Measurements from ENCODE around the gene FGF18.
"Not testable (repeated sequence)": the region's sequence is repeated elsewhere in the genome, so short reads cannot be mapped to it uniquely, and the experiment has no call there.

The FGF18 gene

GRCh38 chr5:171390883-171391677 lies 28.4 kb upstream of the FGF18 start:
- ChIA-PET CTCF (no interaction called here), POLR2A (no interaction called here)
- no peak for TF ChIP-seq NFRKB (IDR thresholded peaks at IDR 0.05)
- TF ChIP-seq FOXA1 (IDR thresholded peaks at IDR 0.05): no peak
- no peak for TF ChIP-seq L3MBTL2 (conservative IDR thresholded peaks at IDR 0.05)
- DNase-seq (ENCODE audit: extremely low spot score): no peak

GRCh38 chr5:171391996-171392577 lies 27.4 kb upstream of the FGF18 start:
- TF ChIP-seq ARNT (IDR thresholded peaks at IDR 0.05): no peak
- TF ChIP-seq, protein P1, sequence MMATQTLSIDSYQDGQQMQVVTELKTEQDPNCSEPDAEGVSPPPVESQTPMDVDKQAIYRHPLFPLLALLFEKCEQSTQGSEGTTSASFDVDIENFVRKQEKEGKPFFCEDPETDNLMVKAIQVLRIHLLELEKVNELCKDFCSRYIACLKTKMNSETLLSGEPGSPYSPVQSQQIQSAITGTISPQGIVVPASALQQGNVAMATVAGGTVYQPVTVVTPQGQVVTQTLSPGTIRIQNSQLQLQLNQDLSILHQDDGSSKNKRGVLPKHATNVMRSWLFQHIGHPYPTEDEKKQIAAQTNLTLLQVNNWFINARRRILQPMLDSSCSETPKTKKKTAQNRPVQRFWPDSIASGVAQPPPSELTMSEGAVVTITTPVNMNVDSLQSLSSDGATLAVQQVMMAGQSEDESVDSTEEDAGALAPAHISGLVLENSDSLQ (IDR thresholded peaks at IDR 0.05): no peak
- TF ChIP-seq CTBP1 (IDR thresholded peaks at IDR 0.05; ENCODE audit: borderline replicate concordance): no peak
- TF ChIP-seq HDGF (IDR thresholded peaks at IDR 0.05; ENCODE audit: borderline replicate concordance): no peak
- TF ChIP-seq SUZ12 (IDR thresholded peaks at IDR 0.05): no peak
- TF ChIP-seq ELF4 (IDR thresholded peaks at IDR 0.05): no peak
- TF ChIP-seq BHLHE40 (IDR thresholded peaks at IDR 0.05; ENCODE audit: borderline replicate concordance): no peak
- TF ChIP-seq TARDBP (IDR thresholded peaks at IDR 0.05): no peak
- TF ChIP-seq SP1 (IDR thresholded peaks at IDR 0.05): no peak
- no peak for TF ChIP-seq FOXM1 (IDR thresholded peaks at IDR 0.05; ENCODE audit: borderline replicate concordance)
- no peak for TF ChIP-seq FOXA1 (IDR thresholded peaks at IDR 0.05)
- TF ChIP-seq LEF1 (IDR thresholded peaks at IDR 0.05; ENCODE audit: borderline replicate concordance): no peak
- no peak for TF ChIP-seq ZNF384 (IDR thresholded peaks at IDR 0.05)
- no peak for TF ChIP-seq FOXK2 (IDR thresholded peaks at IDR 0.05)
- no peak for TF ChIP-seq NFRKB (IDR thresholded peaks at IDR 0.05)
- TF ChIP-seq L3MBTL2 (conservative IDR thresholded peaks at IDR 0.05): no peak
- no peak for DNase-seq (ENCODE audit: extremely low spot score)
- CTCF ChIA-PET: no interaction called here
- POLR2A ChIA-PET: no interaction called here

GRCh38 chr5:171392585-171393159 lies 26.8 kb upstream of the FGF18 start:
- DNase-seq (ENCODE audit: extremely low spot score): no peak
- no peak for TF ChIP-seq LEF1 (IDR thresholded peaks at IDR 0.05; ENCODE audit: borderline replicate concordance)
- TF ChIP-seq, protein P1 (IDR thresholded peaks at IDR 0.05): no peak
- no peak for TF ChIP-seq FOXK2 (IDR thresholded peaks at IDR 0.05)
- no peak for TF ChIP-seq HDGF (IDR thresholded peaks at IDR 0.05; ENCODE audit: borderline replicate concordance)
- no peak for TF ChIP-seq L3MBTL2 (conservative IDR thresholded peaks at IDR 0.05)
- no peak for TF ChIP-seq TARDBP (IDR thresholded peaks at IDR 0.05)
- no peak for TF ChIP-seq SP1 (IDR thresholded peaks at IDR 0.05)
- no peak for TF ChIP-seq FOXM1 (IDR thresholded peaks at IDR 0.05; ENCODE audit: borderline replicate concordance)
- TF ChIP-seq BHLHE40 (IDR thresholded peaks at IDR 0.05; ENCODE audit: borderline replicate concordance): no peak
- no peak for TF ChIP-seq ZNF384 (IDR thresholded peaks at IDR 0.05)
- no peak for TF ChIP-seq CTBP1 (IDR thresholded peaks at IDR 0.05; ENCODE audit: borderline replicate concordance)
- TF ChIP-seq ELF4 (IDR thresholded peaks at IDR 0.05): no peak
- TF ChIP-seq FOXA1 (IDR thresholded peaks at IDR 0.05): no peak
- no peak for TF ChIP-seq SUZ12 (IDR thresholded peaks at IDR 0.05)
- CTCF ChIA-PET: no interaction called here
- POLR2A ChIA-PET: no interaction called here

DNA sequence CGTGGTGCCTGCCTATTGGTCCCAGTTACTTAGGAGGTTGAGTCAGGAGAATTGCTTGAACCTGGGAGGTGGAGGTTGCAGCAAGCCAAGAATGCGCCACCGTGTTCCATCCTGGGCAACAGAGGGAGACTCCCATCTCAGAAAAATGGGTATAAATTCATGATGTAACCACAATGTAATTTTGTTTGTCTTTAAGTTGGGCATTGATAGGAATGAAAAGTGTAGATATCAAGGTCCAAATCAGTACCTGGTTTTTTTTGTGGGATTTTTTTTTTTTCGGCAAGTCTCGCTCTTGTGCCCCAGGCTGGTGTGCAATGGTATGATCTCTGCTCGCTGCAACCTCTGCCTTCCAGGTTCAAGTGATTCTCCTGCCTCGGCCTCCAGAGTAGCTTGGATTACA lies 24.4 kb upstream of the FGF18 start:
- CTCF ChIA-PET: no interaction called here
- no peak for DNase-seq (ENCODE audit: extremely low spot score)
- TF ChIP-seq NFRKB (IDR thresholded peaks at IDR 0.05): no peak
- TF ChIP-seq ZNF384 (IDR thresholded peaks at IDR 0.05): no peak
- TF ChIP-seq ELF4 (IDR thresholded peaks at IDR 0.05): no peak
- no peak for TF ChIP-seq FOXM1 (IDR thresholded peaks at IDR 0.05; ENCODE audit: borderline replicate concordance)
- TF ChIP-seq FOXK2 (IDR thresholded peaks at IDR 0.05): no peak
- no peak for TF ChIP-seq SP1 (IDR thresholded peaks at IDR 0.05)
- no peak for TF ChIP-seq CTBP1 (IDR thresholded peaks at IDR 0.05; ENCODE audit: borderline replicate concordance)
- no peak for TF ChIP-seq L3MBTL2 (conservative IDR thresholded peaks at IDR 0.05)
- TF ChIP-seq FOXA1 (IDR thresholded peaks at IDR 0.05): no peak
- TF ChIP-seq SUZ12 (IDR thresholded peaks at IDR 0.05): no peak
- no peak for TF ChIP-seq ARNT (IDR thresholded peaks at IDR 0.05)
- POLR2A ChIA-PET: no interaction called here

- CTCF ChIA-PET; DNase-seq (ENCODE audit: extremely low spot score): not testable (repeated sequence)
These were observed 22.9 kb upstream of the FGF18 start for GRCh38 chr5:171396583-171396982.

GRCh38 chr5:171397190-171397589 lies 22.3 kb upstream of the FGF18 start:
- POLR2A ChIA-PET: no interaction called here
- no peak for DNase-seq (ENCODE audit: extremely low spot score)
- CTCF ChIA-PET: no interaction called here
- TF ChIP-seq ZNF384 (IDR thresholded peaks at IDR 0.05) (no peak), HDGF (IDR thresholded peaks at IDR 0.05; ENCODE audit: borderline replicate concordance) (no peak), ELF4 (IDR thresholded peaks at IDR 0.05) (no peak), FOXK2 (IDR thresholded peaks at IDR 0.05) (no peak; the same call in 1 of the 2 replicates)

More at GRCh38 chr5:171396583-171396982, 22.9 kb upstream of the FGF18 start:
- POLR2A ChIA-PET: interaction anchor here (1.2 kb wide), 1 partner anchor 10 kb away, joined by 3 read pairs; no protein-coding TSS in a partner anchor

DNA sequence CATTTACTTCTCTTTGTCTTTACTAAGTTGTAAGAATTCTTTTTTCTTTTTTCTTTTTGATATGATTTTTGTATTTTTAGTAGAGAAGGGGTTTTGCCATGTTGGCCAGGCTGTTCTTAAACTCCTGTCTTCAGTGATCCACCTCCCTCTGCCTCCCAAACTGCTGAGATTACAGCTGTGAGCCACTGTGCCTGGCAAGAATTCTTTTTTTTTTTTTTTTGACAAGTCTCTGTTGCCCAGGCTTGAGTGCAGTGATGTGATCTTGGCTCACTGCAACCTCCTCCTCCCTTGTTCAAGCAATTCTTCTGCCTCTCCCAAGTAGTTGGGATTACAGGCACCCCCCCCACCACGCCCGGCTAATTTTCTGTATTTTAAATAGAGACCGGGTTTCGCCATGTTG lies 21.8 kb upstream of the FGF18 start:
- CTCF ChIA-PET: no interaction called here
- TF ChIP-seq FOXA1 (IDR thresholded peaks at IDR 0.05) (no peak), L3MBTL2 (conservative IDR thresholded peaks at IDR 0.05) (no peak), ARNT (IDR thresholded peaks at IDR 0.05) (no peak), NFRKB (IDR thresholded peaks at IDR 0.05) (no peak), FOXM1 (IDR thresholded peaks at IDR 0.05; ENCODE audit: borderline replicate concordance) (no peak), BHLHE40 (IDR thresholded peaks at IDR 0.05; ENCODE audit: borderline replicate concordance) (no peak), HDGF (IDR thresholded peaks at IDR 0.05; ENCODE audit: borderline replicate concordance) (no peak), FOXK2 (IDR thresholded peaks at IDR 0.05) (no peak; the same call in 1 of the 2 replicates)
- TF ChIP-seq, protein P1 (IDR thresholded peaks at IDR 0.05): no peak
- DNase-seq (ENCODE audit: extremely low spot score): no peak
- POLR2A ChIA-PET: no interaction called here

- DNase-seq (ENCODE audit: extremely low spot score); CTCF ChIA-PET: not testable (repeated sequence)
- POLR2A ChIA-PET: interaction anchor here (1.3 to 1.5 kb wide), 3 partner anchors 10 to 608 kb away, joined by 3 to 4 read pairs (median 3); partner anchors contain the start of genes FBXW11 and NPM1
These were observed 20.8 kb upstream of the FGF18 start for GRCh38 chr5:171398660-171399059.
